GM12878 (cell line): ENCODE measurements around the gene XRCC4.

Source experiments
- ATF3 ChIP-seq: IDR thresholded peaks from 2 replicates; pipeline ENCODE4 v1.6.1; 2011; ENCODE audit warnings: low read depth, mild to moderate bottlenecking, low read length, moderate library complexity, borderline replicate concordance; ENCODE audit errors: extremely low read depth
- POLR2A ChIP-seq: IDR thresholded peaks from 2 replicates; pipeline ENCODE4 v1.6.1; 2011; ENCODE audit warnings: low read depth, mild to moderate bottlenecking, low read length
- POLR2AphosphoS2 ChIP-seq: IDR thresholded peaks from 2 replicates; pipeline ENCODE4 v1.6.1; 2011; ENCODE audit warnings: low read depth, mild to moderate bottlenecking, low read length, improper control_type of control experiment, moderate library complexity
- SREBF1 ChIP-seq: IDR thresholded peaks from 2 replicates; pipeline ENCODE4 v1.6.1; 2012; ENCODE audit warnings: mild to moderate bottlenecking, low read length
- SREBF2 ChIP-seq: IDR thresholded peaks from 2 replicates; pipeline ENCODE4 v1.6.1; 2012; ENCODE audit warnings: mild to moderate bottlenecking, low read length
- ZNF274 ChIP-seq: IDR thresholded peaks from one replicate; pipeline ENCODE4 v1.8.0; 2011; ENCODE audit not compliant: insufficient read length, insufficient read depth
- TF ChIP-seq, protein P1 (sequence below), 3 experiments: IDR thresholded peaks in 2 of 3; conservative IDR thresholded peaks in 1 of 3; 2 replicates each; pipeline ENCODE4 v1.5.1; 2011; ENCODE audit warnings: low read depth in 3 of 3, low read length in 3 of 3, mild to moderate bottlenecking in 3 of 3, control low read depth in 2 of 3, moderate library complexity in 2 of 3, inconsistent platforms in 1 of 3, mixed read lengths in 1 of 3; ENCODE audit not compliant: control insufficient read depth in 2 of 3, insufficient read depth in 1 of 3; ENCODE audit errors: extremely low read depth in 1 of 3

- TF ChIP-seq, protein P1, sequence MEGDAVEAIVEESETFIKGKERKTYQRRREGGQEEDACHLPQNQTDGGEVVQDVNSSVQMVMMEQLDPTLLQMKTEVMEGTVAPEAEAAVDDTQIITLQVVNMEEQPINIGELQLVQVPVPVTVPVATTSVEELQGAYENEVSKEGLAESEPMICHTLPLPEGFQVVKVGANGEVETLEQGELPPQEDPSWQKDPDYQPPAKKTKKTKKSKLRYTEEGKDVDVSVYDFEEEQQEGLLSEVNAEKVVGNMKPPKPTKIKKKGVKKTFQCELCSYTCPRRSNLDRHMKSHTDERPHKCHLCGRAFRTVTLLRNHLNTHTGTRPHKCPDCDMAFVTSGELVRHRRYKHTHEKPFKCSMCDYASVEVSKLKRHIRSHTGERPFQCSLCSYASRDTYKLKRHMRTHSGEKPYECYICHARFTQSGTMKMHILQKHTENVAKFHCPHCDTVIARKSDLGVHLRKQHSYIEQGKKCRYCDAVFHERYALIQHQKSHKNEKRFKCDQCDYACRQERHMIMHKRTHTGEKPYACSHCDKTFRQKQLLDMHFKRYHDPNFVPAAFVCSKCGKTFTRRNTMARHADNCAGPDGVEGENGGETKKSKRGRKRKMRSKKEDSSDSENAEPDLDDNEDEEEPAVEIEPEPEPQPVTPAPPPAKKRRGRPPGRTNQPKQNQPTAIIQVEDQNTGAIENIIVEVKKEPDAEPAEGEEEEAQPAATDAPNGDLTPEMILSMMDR (IDR thresholded peaks at IDR 0.05 in 2 of 3, conservative IDR thresholded peaks at IDR 0.05 in 1 of 3; ENCODE audit: control insufficient read depth in 2 of 3, extremely low read depth in 1 of 3, insufficient read depth in 1 of 3, low read depth in 3 of 3, low read length in 3 of 3), result no peak
- TF ChIP-seq SREBF1 (no peak), ZNF274 (no peak), POLR2AphosphoS2 (no peak), SREBF2 (no peak), ATF3 (no peak), POLR2A (no peak)
Measured at GRCh38 chr5:83371726-83372125, 294.4 kb downstream of the XRCC4 start.
